GM12801 (cell line): Measurements from ENCODE around the gene MICAL1.

ENCODE experiments used
- CTCF ChIP-seq: IDR thresholded peaks from one replicate; pipeline ENCODE4 v1.5.1; 2011; ENCODE audit warnings: control low read depth; ENCODE audit not compliant: insufficient read length; ENCODE audit errors: extremely low read depth

The MICAL1 gene

GRCh38 chr6:109465772-109466171 is 10.2 kb upstream of the MICAL1 start:
- TF ChIP-seq CTCF = no peak

GRCh38 chr6:109461733-109462526 is 6.4 kb upstream of the MICAL1 start:
- no peak for TF ChIP-seq CTCF

GRCh38 chr6:109460161-109460829 is 4.7 kb upstream of the MICAL1 start:
- no peak for TF ChIP-seq CTCF

GRCh38 chr6:109458774-109459531 is 3.4 kb upstream of the MICAL1 start:
- no peak for TF ChIP-seq CTCF

- no peak for TF ChIP-seq CTCF
Measured at GRCh38 chr6:109457562-109457996, 2.0 kb upstream of the MICAL1 start.

GRCh38 chr6:109456710-109457561 is 1.4 kb upstream of the MICAL1 start:
- no peak for TF ChIP-seq CTCF
